Mesenteric fat pad (tissue), 1 donor: ENCODE results near the gene FBXO44. TPM values are rescaled to one million over a fixed set of nuclear protein-coding genes. Genes with fewer than 3 reads are reported as not detected.

ENCODE experiments used
- DNase-seq: peaks from one replicate; pipeline ENCODE4 v3.0.0-alpha.2; 2020; ENCODE audit warnings: low spot score
- total RNA-seq: library from RNA; stranded (reverse); fragmentation: NEBNext Ultra II Directional; extraction: Animal tissue kit (Norgen Biotek cat#: 25700); gene quantifications from one replicate; pipeline ENCODE4 v1.2.1, GENCODE V29; 2021
- donor health status: DM: yes; HTN: yes; CAD: no.

Gene FBXO44
- total RNA-seq, 1 donor from 2014 or later, result 12.1 TPM

DNA sequence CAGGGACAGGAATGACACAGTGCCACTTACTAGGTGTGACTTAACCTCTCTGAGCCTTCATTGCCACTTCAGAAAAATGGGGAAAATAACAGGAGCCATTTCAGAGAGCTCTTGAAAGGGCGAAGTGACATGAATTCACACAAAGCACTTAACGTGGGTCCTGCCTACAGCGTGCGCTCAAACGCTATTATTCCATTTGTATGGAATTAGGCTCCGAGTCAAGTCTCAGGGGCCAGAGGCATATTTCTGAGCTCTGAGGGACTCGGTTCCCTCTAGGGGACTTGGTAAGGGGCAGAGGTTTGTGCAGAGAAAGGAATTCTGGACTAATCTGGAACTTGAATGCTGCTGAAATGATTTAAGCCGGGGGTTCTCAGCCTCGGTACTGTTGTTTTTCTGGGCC lies 50.9 kb downstream of the FBXO44 start:
- no peak for DNase-seq

DNA sequence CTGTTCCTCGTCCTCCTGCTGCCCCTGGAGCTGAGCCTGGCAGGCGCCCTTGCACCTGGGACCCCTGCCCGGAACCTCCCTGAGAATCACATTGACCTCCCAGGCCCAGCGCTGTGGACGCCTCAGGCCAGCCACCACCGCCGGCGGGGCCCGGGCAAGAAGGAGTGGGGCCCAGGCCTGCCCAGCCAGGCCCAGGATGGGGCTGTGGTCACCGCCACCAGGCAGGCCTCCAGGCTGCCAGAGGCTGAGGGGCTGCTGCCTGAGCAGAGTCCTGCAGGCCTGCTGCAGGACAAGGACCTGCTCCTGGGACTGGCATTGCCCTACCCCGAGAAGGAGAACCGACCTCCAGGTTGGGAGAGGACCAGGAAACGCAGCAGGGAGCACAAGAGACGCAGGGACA lies 51.6 kb downstream of the FBXO44 start:
- no peak for DNase-seq

GRCh38 chr1:11707621-11708276 lies 53.1 kb downstream of the FBXO44 start:
- no peak for DNase-seq

DNA sequence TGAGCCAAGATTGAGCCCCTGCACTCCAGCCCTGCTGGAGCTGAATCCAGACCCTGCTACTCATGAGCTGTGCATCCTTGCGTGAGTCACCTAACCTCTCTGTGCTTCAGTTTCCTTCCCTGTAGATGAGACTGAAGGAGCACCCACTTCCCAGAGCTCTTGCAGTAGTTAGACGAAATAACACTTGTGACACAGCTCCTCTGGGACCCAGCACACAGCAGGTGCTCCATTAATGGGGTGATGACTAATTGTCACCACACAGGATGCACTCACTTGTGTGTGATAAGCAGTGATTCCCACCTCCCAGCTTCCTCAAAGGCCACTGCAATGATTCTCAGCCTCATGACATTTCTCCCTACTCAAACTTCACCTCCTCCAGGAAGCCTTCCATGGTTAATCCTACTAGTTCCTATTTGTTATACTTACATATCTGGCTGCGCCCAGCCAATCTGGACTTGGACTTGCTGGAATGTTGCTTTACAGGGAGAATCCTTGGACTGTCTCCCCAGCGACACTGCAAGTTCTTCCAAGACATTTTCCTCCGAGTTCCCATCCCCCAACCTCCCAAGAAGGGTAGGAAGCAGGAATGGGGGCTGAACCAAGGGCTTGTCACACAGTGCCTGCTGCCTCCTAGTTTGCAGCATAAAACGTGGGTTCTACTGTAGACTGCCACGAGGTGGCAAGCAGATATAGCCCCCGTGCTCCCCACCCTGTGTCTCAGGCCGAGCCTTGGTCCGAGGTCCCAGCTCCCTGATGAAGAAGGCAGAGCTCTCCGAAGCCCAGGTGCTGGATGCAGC lies 54.1 kb downstream of the FBXO44 start:
- no peak for DNase-seq

- DNase-seq, result no peak
Measured at GRCh38 chr1:11711490-11711889, 56.8 kb downstream of the FBXO44 start.

DNA sequence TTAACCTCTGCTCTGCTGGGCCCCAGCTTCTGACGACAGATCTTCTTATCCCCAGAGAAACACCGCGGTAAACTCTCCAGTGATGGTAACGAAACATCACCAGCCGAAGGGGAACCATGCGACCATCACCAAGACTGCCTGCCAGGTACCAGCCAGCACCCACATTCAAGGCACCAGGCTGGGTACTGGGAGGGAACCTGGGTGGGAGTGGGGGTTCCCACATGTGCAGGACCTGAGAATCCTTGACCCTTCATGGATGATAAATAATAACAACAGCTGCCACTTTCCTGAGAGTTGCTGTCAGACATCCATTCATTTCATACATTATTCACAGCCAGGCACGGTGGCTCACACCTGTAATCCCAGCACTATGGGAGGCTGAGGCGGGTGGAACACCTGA lies 57.6 kb downstream of the FBXO44 start:
- DNase-seq, result no peak

Other genes with a start within 250 kb of the FBXO44 start
- not detected for gene DISP3, start 175.7 kb upstream of the FBXO44 start, total RNA-seq
- gene FBXO2, start 448 bp upstream of the FBXO44 start, total RNA-seq, result 0.71 TPM
- gene FBXO6, start 9.3 kb downstream of the FBXO44 start, total RNA-seq, result 11.2 TPM
- 25.1 TPM for gene MAD2L2, start 26.3 kb downstream of the FBXO44 start, total RNA-seq
- not detected for gene DRAXIN, start 36.8 kb downstream of the FBXO44 start, total RNA-seq
- gene AGTRAP, start 81.3 kb downstream of the FBXO44 start, total RNA-seq, result 39.8 TPM
- 1.1 TPM for gene C1orf167, start 107.3 kb downstream of the FBXO44 start, total RNA-seq
- 35.8 TPM for gene MTHFR, start 151.1 kb downstream of the FBXO44 start, total RNA-seq
- 24.1 TPM for gene CLCN6, start 151.3 kb downstream of the FBXO44 start, total RNA-seq
- gene NPPA, start 192.9 kb downstream of the FBXO44 start, total RNA-seq, result not detected
- gene NPPB, start 204.1 kb downstream of the FBXO44 start, total RNA-seq, result not detected